HG03095 (cell line): Measurements from ENCODE around the gene SLC35D3.
"Not testable (repeated sequence)": the region's sequence is repeated elsewhere in the genome, so short reads cannot be mapped to it uniquely, and the experiment has no call there.

Experiments
- ATAC-seq: cut with Tn5 transposase; IDR thresholded peaks from one replicate; pipeline ENCODE4 v1.9.1; 2021; ENCODE audit warnings: moderate library complexity; ENCODE audit not compliant: unreplicated experiment

Gene SLC35D3, protein sequence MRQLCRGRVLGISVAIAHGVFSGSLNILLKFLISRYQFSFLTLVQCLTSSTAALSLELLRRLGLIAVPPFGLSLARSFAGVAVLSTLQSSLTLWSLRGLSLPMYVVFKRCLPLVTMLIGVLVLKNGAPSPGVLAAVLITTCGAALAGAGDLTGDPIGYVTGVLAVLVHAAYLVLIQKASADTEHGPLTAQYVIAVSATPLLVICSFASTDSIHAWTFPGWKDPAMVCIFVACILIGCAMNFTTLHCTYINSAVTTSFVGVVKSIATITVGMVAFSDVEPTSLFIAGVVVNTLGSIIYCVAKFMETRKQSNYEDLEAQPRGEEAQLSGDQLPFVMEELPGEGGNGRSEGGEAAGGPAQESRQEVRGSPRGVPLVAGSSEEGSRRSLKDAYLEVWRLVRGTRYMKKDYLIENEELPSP

DNA sequence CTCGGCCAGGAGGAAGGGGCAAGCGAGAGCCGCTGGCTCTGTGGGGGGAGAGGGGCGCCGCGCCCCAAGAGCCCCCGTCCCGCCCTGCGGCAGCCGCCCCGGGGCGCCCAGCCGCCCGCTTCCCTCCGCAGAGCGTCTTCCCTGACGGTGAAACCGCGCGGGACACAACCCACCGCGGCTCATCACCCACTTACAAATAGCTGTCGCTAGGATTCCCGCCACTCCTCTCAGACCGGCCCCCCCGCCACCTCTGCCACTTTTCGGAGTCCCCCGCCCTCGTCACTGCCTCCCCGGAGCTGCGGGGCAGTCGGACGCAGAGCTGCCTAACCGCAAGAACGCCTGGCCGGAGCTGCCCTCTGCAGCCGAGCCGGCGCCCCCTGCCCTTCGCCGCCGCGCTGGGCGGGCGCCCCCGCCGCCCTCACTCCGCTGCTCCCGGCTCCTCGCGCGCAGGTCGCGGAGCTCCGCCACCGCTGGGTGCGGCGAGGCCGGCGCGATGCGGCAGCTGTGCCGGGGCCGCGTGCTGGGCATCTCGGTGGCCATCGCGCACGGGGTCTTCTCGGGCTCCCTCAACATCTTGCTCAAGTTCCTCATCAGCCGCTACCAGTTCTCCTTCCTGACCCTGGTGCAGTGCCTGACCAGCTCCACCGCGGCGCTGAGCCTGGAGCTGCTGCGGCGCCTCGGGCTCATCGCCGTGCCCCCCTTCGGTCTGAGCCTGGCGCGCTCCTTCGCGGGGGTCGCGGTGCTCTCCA, at the start of gene SLC35D3:
Gene SLC35D3 (plus strand): TSS at position 366 of the 749 bp plus-strand sequence. CDS start 128 bp downstream, at position 494.
- no peak for ATAC-seq

DNA sequence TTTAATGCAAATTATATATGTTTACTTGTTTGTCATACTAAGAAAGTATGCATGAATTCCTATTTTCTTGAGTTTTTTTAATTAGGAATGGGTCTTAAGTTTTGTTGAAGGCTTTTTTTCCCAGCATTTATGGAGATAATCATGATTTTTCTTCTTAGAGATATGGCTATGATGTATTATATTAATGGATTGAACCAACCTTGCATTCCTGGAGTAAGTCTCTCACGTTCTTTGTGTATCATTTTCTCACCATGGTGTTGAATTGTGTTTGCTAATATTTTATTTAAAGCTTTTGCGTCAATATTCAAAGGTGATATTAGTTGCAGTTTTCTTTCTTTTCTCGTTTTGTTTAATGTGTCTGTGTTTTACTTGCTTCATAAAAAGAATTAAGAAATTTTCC, 48.4 kb upstream of the SLC35D3 start:
- ATAC-seq = no peak

DNA sequence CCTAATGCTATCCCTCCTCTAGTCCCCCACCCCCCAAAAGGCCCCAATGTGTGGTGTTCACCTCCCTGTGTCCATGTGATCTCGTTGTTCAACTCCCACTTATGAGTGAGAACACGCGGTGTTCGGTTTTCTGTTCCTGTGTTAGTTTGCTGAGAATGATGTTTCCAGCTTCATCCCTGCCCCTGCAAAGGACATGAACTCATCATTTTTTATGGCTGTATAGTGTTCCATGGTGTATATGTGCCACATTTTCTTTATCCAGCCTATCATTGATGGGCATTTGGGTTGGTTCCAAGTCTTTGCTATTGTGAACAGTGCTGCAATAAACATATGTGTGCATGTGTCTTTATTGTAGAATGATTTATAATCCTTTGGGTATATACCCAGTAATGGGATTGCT, 45.6 kb upstream of the SLC35D3 start:
- ATAC-seq = not testable (repeated sequence)

DNA sequence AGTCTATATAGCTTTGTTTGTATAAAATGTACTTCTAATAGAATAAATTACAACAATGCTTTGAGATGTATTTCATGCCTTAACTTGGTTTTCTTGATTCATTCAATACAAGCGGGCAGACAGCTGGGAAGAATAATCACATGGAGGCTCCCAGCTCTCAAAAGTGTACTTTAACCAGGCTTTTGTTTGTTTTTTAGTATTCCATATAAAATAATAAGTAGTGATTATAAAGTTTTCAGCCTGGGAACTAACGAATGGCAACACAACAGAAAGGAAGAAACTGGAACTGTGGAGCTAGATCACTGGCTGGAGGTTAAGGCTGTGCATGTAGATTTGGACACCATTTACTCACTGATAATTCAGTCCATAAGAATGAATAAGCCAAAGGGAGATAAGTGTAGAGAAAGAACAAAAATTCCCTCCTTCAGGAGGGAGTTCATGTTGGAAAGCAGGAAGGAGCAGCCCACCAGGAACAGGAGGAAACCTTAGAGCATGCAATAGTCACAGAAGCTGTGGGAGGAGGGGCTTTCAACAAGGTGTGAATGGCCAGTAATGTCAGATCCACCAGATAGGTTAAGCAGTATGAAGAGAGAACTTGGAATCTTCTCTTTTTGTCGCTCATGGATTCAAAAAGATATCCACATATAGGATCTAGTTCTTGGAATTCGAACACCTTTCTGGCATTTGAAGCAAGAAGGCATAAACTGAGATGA, 41.2 kb upstream of the SLC35D3 start:
- no peak for ATAC-seq

DNA sequence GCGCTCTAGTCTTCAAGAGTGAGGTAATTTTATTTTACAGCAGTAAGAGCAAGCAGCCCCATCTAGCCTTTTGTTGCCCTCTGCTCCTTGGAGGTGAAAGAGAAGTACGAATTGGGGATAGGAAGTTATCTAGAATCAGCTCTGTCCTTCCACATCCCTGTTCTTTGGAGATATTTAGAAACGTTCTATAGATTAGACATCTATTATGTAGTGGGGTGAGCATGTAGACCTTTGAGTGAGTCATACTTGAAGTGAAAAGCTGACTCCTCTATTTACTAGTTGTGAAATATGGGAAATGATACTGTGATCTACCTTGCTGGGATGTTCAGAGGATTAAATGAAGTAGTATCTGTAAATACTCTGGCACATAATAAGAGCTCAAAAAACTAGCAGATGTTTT, 36.0 kb upstream of the SLC35D3 start:
- no peak for ATAC-seq

DNA sequence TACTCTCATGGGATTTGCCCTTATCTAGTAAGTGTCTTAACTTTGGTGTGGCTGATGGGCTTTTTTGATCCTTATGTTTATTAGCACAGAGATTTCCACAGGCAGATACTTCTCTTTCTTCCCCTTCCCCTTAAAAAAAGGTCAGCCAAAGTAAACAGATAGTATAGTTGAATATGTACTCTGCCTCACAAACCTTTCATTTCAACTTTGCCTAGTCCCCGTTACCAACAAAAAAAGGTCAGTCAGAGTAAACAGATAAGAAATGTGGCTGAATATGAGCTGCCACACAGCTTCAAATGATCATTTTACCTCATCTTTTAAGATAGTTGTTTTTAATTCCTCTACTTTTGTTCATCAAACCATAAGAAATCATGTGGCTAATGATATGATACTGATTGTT, 34.1 kb upstream of the SLC35D3 start:
- no peak for ATAC-seq

DNA sequence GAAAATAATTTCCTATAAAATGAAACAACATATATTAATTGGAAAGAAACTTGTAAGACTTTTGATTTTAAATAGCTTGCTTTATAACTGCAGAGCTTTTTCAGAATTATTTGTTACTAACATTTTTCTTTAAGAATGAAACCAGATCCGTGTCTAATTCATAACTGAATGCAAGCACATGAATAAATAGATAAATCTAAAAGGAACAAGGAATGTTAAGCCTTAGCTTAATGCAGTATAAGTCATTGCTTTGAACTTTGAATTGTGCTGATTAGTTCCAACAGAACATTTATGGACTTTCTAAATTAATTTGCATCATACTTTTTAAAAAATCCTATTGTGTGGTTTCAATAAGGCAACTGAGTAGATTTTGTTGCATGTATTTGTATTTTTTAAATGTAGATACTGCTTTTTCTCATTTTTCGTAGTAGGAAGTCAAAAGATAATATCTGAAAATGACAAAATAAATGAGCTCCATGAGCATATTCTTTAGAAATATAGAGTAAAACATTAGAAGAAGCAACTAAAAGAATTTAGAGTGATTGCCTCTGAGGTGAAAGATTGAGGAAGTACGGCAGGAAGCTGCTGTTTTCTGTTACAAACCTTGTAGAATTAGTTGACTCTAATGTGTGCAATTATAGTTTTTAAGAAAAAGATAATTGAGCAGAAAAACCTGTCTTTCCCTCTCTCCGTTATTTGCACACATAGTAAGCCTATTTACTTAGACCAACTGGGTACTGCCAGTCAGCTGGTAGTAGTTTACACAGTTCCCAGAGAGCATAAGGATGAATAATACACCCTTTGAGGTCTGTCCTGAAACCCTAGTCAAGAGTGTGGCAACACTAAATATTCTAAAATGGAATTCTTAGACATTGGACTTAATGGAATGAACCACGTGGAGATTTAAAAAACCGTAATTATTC, 32.6 kb upstream of the SLC35D3 start:
- no peak for ATAC-seq

DNA sequence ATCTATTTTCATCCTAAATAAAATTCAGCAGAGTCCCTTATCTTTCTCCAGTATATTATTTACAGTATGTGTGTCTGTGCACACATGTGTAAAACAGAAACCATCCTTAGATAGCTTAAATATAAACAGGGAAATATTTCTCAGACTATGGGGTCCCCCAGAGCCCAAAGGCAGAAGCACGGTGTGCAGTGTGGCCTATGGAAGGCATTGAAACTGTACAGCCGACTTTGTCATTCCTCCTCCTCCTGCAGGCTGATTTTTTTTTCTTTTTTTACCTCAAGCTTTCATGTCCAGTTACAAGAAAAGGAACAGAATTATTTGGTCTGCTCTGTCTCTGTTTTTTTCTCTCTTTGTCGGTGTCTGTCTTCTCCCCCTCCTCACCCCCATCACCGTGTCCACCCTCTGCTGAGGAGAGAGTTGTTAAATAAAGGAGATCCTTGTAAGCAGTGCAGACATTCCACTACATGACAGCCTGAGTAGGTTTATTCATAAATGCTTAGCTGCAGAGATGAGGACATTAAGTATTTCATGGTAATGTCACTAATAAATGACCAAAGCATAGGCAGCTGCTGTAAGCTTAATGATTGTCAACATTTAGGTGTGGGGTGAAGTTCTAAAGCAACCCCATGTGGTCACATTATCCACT, 31.8 kb upstream of the SLC35D3 start:
- no peak for ATAC-seq

DNA sequence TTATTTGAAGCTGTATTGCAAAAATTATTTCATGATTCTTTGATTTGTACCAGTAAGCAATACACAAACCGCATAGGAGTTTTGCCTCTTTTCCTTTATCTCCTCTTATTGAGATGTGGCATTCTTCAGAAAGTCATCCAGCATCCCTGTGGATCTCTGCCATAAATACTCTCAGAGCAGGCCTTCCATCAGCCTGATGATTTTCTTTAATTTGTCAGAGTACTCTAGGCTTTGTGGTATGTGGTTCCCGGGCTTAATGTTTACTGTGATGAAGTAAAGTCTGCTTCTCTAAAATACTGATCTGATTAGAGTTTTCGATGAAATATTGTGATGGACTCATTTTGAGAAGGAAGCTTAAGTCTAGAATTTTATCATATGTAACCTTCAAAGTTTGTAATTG, 31.1 kb upstream of the SLC35D3 start:
- no peak for ATAC-seq

DNA sequence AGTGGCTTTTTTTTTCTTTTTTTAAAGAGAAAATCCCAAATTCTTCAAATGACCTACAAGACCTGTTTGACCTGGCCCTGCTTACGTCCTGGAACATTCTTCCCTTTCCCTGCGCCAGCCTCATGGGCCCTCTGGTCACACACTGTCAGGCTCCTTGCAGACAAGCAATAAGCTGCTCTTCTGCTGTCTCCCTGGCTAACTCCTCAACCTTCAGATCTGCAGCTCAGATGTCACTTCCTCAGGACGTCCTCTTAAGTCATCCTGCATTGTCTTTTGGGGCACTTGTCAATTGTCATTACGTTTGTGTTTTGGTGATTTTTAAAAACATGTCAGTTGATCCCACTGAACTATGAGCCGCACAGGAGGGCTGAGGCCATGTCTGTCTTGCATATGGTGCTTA, 28.9 kb upstream of the SLC35D3 start:
- no peak for ATAC-seq

DNA sequence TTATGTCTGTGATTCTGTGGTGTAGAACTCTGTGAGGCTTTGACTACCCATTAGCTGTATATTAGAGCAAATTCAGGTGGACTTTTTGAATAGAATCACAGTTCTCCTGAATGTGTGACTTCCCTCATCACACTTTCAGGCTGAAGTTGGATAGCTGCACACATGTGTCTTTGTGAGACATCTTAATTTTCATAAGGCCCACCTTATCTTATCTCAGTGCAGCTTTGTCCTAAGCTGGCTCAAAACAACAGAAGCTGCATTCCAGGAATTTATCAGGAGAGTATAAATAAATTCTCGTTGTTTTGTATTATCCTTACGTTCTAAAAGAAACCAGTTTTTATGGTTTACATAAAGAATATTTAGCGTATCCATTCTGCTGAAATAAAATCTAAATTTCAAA, 26.2 kb upstream of the SLC35D3 start:
- no peak for ATAC-seq

DNA sequence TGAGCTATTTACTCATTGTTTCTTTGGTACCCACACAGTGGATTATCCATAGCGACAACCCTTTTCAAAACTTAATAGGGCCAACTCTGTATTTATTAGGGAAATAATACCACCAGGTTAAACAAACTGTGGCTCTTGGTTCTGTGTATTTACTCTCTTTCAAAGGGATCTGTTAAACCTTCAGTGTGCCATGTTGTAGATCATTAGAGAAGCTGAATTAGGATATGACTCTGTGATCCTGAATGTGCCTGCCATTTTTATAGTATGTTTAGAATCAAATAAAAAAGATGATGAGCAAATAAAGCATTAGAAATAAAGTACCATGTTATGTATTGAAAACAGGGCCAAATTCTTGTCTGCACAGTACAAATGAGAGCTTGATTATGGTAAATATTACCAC, 25.0 kb upstream of the SLC35D3 start:
- no peak for ATAC-seq

DNA sequence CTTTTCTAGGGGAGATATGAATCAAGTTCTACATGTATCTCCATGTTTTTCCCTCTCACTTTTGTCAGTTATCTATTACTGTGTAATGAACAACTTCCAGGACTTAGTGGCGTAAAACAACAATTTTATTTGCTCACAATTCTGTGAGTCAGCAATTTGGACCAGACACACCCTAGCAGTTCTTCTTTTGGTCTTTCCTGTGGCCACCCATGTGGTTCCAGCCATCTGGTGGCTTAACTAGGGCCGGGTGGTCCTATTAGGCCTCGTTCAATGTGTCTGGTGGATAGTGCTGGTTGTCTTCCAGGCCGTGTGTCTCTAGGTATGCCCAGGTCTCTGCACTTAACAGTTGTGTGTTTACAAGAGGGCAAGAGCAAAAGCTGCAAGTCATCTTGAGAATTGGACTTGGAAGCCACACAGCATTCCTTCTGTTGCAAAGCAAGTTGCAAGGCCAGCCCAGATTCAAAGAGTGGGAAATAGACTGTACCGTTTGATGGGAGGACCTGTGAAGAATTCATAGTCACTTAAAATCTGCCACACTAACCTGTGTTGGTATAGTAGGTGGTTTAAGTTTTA, 20.8 kb upstream of the SLC35D3 start:
- ATAC-seq = no peak

DNA sequence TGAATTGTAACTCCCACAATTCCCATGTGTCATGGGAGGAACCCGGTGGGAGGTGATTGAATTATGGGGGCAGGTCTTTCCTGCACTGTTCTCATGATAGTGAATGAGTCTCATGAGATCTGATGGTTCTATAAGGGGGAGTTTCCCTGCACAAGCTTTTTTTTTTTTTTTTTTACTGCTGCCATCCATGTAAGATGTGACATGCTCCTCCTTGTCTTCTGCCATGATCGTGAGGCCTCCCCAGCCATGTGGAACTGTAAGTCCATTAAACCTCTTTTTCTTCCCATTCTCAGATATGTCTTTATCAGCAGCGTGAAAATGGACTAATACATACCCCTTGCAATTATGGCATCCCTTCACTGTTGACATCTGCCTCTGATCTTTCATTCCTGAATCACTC, 17.6 kb upstream of the SLC35D3 start:
- ATAC-seq = not testable (repeated sequence)

DNA sequence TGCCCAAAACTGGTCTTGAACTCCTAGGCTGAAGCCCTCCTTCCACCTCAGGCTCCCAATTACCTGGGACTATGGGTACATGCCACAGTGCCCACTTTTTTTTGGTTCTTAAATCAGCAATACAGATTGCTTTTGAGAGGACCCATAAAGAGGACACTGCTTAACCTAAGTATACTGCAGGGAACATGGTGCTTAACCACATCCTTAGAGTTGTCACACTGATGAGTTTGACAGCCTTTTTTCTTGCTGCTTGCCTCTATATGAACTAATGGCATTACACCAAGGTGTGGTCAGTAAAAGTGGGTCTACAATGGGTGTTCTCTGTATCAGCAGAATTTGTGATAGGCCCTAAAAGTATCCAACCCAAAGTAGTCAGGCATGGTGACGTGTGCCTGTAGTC, 7.2 kb upstream of the SLC35D3 start:
- no peak for ATAC-seq

DNA sequence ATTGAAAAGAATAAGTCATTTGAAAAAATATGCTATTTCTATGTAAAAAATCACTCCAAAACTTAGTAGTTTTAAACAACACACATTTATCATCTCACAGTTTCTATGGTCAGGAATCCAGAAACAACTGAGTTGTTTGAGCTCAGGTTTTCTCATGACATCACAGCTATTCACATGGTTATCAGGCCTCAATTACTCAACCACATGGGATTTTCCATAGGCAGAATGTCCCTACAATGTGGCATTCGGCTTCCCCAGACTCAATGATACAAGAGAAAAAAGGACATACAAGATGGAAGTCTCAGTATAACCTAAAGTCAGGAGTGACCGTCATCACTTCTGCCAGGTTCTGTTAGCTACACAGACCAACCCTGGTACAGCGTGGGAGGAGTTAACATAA, 3.4 kb upstream of the SLC35D3 start:
- no peak for ATAC-seq

DNA sequence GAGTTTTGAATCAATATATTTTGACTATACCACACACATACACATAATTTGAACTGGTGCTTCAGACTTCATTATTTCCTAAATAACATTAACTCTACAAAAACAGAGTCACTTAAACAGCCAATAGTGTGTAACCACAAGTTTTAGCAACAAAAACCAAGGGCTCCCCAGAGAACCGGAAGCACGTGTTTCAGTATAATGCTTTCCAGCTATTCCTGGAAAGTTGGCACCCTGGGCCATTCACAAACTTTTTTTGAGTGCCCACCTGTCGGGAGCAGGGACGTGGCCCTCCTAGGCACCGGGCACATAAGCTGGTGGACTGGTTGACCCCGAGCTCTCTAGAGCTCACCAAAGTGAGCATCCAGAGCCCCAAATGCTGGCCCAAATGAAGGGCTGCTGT, 1.9 kb upstream of the SLC35D3 start:
- ATAC-seq = no peak

DNA sequence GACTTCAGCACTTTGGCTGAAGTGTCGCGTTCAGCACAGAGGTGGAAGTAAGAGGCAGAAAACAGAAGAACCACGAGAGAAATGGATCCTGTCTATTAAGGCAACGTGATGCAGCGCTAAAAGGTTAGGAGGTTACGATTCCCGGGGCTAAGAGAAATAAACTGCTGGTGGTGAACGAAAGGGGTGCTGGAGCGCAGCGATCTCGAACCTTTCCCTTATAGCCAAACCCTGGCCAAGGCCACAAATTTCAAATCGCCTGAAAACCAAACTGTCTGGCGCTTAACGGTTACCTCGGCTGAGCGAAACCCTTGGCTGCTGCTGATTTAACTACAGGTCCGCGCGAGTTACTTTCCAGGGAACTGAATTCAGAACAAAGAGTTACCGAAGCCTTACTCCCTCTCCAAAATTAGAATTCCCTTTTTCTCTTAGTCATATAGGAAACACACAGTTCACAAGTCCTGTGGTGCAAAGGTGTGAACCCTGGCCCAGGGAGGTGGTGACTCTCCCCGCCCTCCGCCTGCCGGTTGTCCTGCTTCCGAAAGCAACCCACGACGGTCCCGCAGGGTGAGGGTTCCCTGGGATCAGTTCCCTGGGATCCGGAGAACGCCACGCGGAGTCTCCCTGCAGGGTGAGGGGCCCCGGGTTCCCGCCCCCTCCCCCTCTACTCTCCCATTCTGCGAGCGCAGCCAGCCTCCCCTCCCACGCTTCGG, 1.3 kb upstream of the SLC35D3 start:
- no peak for ATAC-seq

DNA sequence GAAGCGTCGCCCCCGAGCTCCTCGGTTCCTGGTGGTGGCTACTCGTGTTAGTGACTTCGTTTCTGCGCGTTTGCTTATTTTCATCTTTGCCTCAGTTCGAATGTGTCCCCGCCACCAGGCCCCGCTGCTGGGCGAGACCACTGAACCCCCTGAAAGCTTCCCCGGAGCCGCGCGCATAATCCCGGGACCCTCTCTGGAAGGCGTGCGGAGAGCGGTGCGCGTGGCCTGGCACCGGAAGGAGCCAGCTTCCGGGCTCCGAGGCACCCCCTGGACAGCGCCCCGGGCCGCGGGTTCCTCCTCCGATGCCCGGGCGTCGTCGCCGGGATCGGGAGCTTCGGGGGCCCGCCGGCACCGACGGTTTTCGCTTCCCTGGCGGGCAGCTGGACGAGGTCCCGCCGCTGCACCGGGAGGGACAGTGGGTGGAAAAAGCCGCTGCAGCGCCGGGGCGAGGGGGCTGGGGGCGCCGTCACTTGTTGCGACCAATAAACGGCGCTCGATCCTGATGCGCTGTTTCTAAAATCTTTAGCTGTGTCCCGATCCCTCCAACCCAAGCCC, 643 bp upstream of the SLC35D3 start:
- ATAC-seq = no peak
